ENCODE data around the gene GRIN1.

GRIN1 gene

DNA sequence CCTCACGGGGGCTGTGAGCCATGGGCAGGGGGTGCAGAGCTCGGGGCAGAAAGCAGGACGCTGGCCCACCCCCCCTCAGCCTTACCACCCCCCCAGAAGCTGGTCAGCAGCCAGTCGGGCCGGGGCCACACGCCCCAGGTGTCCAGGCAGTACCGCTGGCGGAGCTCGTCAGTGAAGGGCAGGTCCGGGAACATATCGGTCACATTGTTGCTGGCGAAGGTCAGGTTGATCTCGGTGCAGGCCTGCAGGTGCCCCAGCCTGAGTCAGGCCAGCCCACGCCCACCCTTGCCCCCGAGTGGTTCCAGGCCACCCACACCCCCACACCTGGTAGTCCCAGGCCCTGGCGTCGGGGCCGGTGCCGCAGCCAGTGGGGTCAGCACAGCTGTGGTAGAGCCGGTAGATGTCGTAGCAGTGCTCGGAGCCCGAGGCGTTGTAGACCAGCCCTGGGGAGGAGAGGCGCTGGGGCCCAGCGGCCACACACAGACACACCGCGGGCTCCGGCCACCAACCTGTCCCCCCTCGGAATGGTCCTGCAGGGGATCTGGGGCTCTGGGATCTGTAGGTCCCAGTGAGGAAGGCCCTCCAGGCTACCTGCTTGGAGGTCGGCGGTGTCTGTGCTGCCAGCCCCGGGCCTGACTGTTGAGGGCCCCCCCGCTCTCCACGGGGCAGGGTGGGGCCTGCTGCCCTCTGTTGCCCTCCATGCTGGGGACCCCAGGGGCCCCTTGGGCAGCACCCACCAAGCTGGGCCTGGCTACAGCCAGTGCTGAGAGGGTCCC is 27.0 kb upstream of the GRIN1 start:
- Histone ChIP-seq H3K9me3 (replicated peaks in 1 of 2; ENCODE audit: control insufficient read depth in 2 of 2, insufficient read depth in 1 of 2, low read depth in 1 of 2, low read length in 2 of 2) (no peaks in the 10 kb centered on the region), H3K79me1 (ENCODE audit: low read depth, low read length) (no peaks in the 10 kb centered on the region), H3K27me3 (ENCODE audit: control insufficient read depth in 3 of 3, insufficient read depth in 3 of 3, low read depth in 1 of 3, low read length in 3 of 3) (peaks cover 0 to 34% (median 5%) of the 10 kb centered on the region in 3 experiments), H2AFZ (ENCODE audit: low read length) (no peak overlapping the region), H3K4me2 (ENCODE audit: insufficient read depth, low read length, poor library complexity, severe bottlenecking) (no peak overlapping the region), H2BK5ac (ENCODE audit: low read length) (no peak overlapping the region), H4K8ac (ENCODE audit: low read depth, low read length) (peak overlapping the region; percentile 43), H2AK5ac (ENCODE audit: low read depth, low read length) (no peak overlapping the region), H2BK12ac (ENCODE audit: low read length) (peak overlapping the region; percentile 22), H3K4me3 (ENCODE audit: low read length in 2 of 2) (no peak overlapping the region), H3K27ac (replicated peaks; ENCODE audit: low read length) (no peak overlapping the region), H2BK15ac (ENCODE audit: low read length) (no peak overlapping the region), H3K18ac (ENCODE audit: low read length) (no peak overlapping the region), H3K4ac (ENCODE audit: low read length) (no peak overlapping the region), H3K23ac (ENCODE audit: low read depth, low read length, poor library complexity) (no peak overlapping the region), H3K36me3 (replicated peaks in 1 of 2; ENCODE audit: control insufficient read depth in 2 of 2, insufficient read depth in 2 of 2, low read length in 2 of 2) (peaks cover 15 to 28% of the 10 kb centered on the region in 2 donors), H3K14ac (ENCODE audit: low read length) (no peak overlapping the region), H3K9ac (ENCODE audit: low read depth, low read length, poor library complexity) (no peak overlapping the region), H2BK120ac (ENCODE audit: low read depth, low read length) (no peak overlapping the region), H4K91ac (ENCODE audit: low read depth, low read length, poor library complexity) (no peak overlapping the region), H3K4me1 (ENCODE audit: control insufficient read depth in 2 of 2, insufficient read depth in 1 of 2, low read depth in 1 of 2, low read length in 2 of 2) (peaks cover 0 to 12% of the 10 kb centered on the region in 2 donors)
- no CpG with 5 or more reads among the region's 35 CpGs for WGBS, 2 donors (ENCODE audit: extremely low coverage in 2 of 2, insufficient read length in 2 of 2, insufficient replicate concordance in 1 of 2)
- no peak for DNase-seq (ENCODE audit: low spot score)

DNA sequence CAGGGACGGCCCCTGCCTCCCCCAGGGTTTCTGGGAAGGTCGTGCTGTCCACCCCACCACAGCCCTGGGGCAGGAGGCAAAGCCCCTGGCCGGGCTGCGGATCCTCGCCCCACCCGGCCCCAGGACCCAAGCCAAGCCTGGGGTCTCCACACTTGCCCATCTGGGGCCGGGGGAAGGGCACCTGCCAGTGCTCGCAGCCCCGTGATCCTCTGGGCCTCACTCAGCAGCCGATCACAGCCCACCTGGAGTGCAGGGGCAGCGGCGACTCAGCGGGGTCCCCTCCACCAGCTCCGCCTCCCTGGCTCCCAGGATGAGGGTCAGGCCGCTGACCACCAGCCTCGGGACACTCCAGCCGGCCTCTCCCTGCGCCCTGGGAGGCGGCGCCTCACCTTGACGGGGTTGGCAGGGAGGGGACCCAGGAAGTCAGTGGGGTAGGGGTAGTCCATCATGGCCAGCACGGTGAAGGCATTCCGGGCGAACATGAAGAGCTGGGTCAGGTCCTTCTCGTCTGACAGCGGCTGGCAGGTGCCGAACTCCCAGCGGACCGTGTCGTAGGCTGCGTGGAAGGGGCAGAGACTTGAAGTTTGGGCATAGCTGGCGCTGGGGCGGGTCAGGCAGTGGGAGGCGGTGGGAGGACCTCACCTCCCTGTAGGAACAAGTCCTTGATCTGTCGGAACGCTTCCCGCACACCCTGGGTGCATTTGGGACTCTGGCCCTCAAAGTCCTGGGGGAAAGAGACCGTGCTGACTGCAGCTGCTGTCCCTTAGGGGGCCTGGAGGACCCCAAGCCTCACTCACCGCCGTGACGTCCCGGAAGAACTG is 26.2 kb upstream of the GRIN1 start:
- H3K4me1 ChIP-seq (ENCODE audit: control insufficient read depth in 2 of 2, insufficient read depth in 1 of 2, low read depth in 1 of 2, low read length in 2 of 2): peaks cover 0 to 14% of the 10 kb centered on the region in 2 donors
- no CpG with 5 or more reads among the region's 42 CpGs for WGBS, 2 donors (ENCODE audit: extremely low coverage in 2 of 2, insufficient read length in 2 of 2, insufficient replicate concordance in 1 of 2)

DNA sequence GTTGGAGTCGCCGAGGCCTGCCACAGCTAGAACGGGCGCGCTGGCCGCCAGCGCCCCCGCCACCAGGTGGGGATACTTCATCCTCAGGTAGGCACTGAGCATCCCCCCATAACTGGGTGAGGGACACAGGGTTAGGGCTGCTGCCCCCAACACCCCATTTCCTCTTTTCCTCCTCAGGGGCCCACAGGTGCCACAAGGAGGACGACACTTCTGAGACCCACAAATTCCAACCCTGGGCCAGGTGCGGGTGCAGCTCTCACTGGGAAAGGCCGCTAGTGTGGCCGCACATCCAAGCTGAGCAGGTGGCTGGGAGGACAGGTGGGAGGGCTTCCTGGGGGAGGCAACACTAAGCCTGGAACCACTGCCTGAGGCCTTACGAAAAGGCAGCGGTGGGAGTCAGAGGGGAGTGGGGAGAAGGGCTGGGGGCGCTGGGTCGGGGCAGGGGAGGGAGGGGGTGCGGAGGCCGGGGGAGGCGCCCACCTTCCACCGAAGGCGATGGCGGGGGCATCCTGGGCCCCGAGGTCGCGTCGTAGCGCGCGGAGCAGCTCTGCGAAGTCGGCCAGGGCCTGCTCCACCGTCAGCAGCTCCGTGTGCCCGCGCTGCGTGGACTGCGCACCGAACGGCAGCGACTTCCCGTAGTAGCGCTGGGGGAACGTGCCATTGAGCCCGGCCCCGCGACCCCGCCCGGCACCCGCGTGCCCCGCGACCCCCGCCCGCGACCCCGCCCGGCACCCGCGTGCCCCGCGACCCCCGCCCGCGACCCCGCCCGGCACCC is 25.4 kb upstream of the GRIN1 start:
- Histone ChIP-seq H4K8ac (ENCODE audit: low read depth, low read length) (no peak overlapping the region), H3K36me3 (replicated peaks in 1 of 2; ENCODE audit: control insufficient read depth in 2 of 2, insufficient read depth in 2 of 2, low read length in 2 of 2) (peaks cover 8 to 12% of the 10 kb centered on the region in 2 donors), H3K14ac (ENCODE audit: low read length) (no peak overlapping the region), H3K4me3 (ENCODE audit: low read length in 2 of 2) (no peak overlapping the region), H3K27me3 (ENCODE audit: control insufficient read depth in 3 of 3, insufficient read depth in 3 of 3, low read depth in 1 of 3, low read length in 3 of 3) (peaks cover 0 to 34% (median 5%) of the 10 kb centered on the region in 3 experiments), H3K9ac (ENCODE audit: low read depth, low read length, poor library complexity) (no peak overlapping the region), H3K9me3 (replicated peaks in 1 of 2; ENCODE audit: control insufficient read depth in 2 of 2, insufficient read depth in 1 of 2, low read depth in 1 of 2, low read length in 2 of 2) (no peaks in the 10 kb centered on the region), H3K79me1 (ENCODE audit: low read depth, low read length) (no peaks in the 10 kb centered on the region), H2AFZ (ENCODE audit: low read length) (no peak overlapping the region), H2BK120ac (ENCODE audit: low read depth, low read length) (no peak overlapping the region), H2AK5ac (ENCODE audit: low read depth, low read length) (peak overlapping the region; percentile 63), H3K4me2 (ENCODE audit: insufficient read depth, low read length, poor library complexity, severe bottlenecking) (peak overlapping the region; percentile 25), H2BK12ac (ENCODE audit: low read length) (no peak overlapping the region), H3K4ac (ENCODE audit: low read length) (no peak overlapping the region), H3K18ac (ENCODE audit: low read length) (no peak overlapping the region), H3K23ac (ENCODE audit: low read depth, low read length, poor library complexity) (peak overlapping the region; percentile 80), H4K91ac (ENCODE audit: low read depth, low read length, poor library complexity) (no peak overlapping the region), H3K27ac (replicated peaks; ENCODE audit: low read length) (no peak overlapping the region), H2BK15ac (ENCODE audit: low read length) (peak overlapping the region; percentile 37), H2BK5ac (ENCODE audit: low read length) (peak overlapping the region; percentile 53), H3K4me1 (ENCODE audit: control insufficient read depth in 2 of 2, insufficient read depth in 1 of 2, low read depth in 1 of 2, low read length in 2 of 2) (peaks cover 0 to 14% of the 10 kb centered on the region in 2 donors)
- no peak for DNase-seq (ENCODE audit: low spot score)
- WGBS, 2 donors (ENCODE audit: extremely low coverage in 2 of 2, insufficient read length in 2 of 2, insufficient replicate concordance in 1 of 2): no CpG with 5 or more reads among the region's 66 CpGs

More for the DNA sequence above, 26.2 kb upstream of the GRIN1 start:
- H3K36me3 ChIP-seq (replicated peaks in 1 of 2; ENCODE audit: control insufficient read depth in 2 of 2, insufficient read depth in 2 of 2, low read length in 2 of 2): peaks cover 13 to 20% of the 10 kb centered on the region in 2 donors
- H3K79me1 ChIP-seq (ENCODE audit: low read depth, low read length): no peaks in the 10 kb centered on the region
- H3K4me3 ChIP-seq (ENCODE audit: low read length in 2 of 2): no peak overlapping the region
- DNase-seq (ENCODE audit: low spot score): no peak
- H3K4me2 ChIP-seq (ENCODE audit: insufficient read depth, low read length, poor library complexity, severe bottlenecking): no peak overlapping the region
- H2AK5ac ChIP-seq (ENCODE audit: low read depth, low read length): no peak overlapping the region
- H3K18ac ChIP-seq (ENCODE audit: low read length): no peak overlapping the region
- H3K14ac ChIP-seq (ENCODE audit: low read length): no peak overlapping the region
- H2BK15ac ChIP-seq (ENCODE audit: low read length): no peak overlapping the region
- no peak overlapping the region for H3K27ac ChIP-seq (replicated peaks; ENCODE audit: low read length)
- peak overlapping the region; percentile 43 for H3K23ac ChIP-seq (ENCODE audit: low read depth, low read length, poor library complexity)
- no peak overlapping the region for H2AFZ ChIP-seq (ENCODE audit: low read length)
- no peak overlapping the region for H4K8ac ChIP-seq (ENCODE audit: low read depth, low read length)
- H3K9ac ChIP-seq (ENCODE audit: low read depth, low read length, poor library complexity): peak overlapping the region; percentile 60
- no peaks in the 10 kb centered on the region for H3K9me3 ChIP-seq (replicated peaks in 1 of 2; ENCODE audit: control insufficient read depth in 2 of 2, insufficient read depth in 1 of 2, low read depth in 1 of 2, low read length in 2 of 2)
- H2BK5ac ChIP-seq (ENCODE audit: low read length): peak overlapping the region; percentile 53
- no peak overlapping the region for H3K4ac ChIP-seq (ENCODE audit: low read length)
- no peak overlapping the region for H2BK120ac ChIP-seq (ENCODE audit: low read depth, low read length)
- peaks cover 0 to 34% (median 5%) of the 10 kb centered on the region in 3 experiments for H3K27me3 ChIP-seq (ENCODE audit: control insufficient read depth in 3 of 3, insufficient read depth in 3 of 3, low read depth in 1 of 3, low read length in 3 of 3)
- H2BK12ac ChIP-seq (ENCODE audit: low read length): peak overlapping the region; percentile 84
- H4K91ac ChIP-seq (ENCODE audit: low read depth, low read length, poor library complexity): no peak overlapping the region

All from neuronal stem cell (in vitro differentiated cells).